ENCODE data around the gene SUPT3H. TPM values are rescaled to one million over a fixed set of nuclear protein-coding genes. Genes with fewer than 3 reads are reported as not detected.

SUPT3H gene
- polyA plus RNA-seq, 1 experiment = 8.7 TPM

GRCh38 chr6:45009576-45009975 lies 368.2 kb downstream of the SUPT3H start:
- no peak for DNase-seq (ENCODE audit: low read depth, low spot score)
- ChIA-PET CTCF (no interaction called here), POLR2A (no interaction called here)
- H3K27ac ChIP-seq (ENCODE audit: low read depth, low read length) = no peak overlapping the region
- no peaks in the 10 kb centered on the region for H3K9me3 ChIP-seq (ENCODE audit: control insufficient read depth, insufficient read depth, low read length)
- TF ChIP-seq, protein P1, sequence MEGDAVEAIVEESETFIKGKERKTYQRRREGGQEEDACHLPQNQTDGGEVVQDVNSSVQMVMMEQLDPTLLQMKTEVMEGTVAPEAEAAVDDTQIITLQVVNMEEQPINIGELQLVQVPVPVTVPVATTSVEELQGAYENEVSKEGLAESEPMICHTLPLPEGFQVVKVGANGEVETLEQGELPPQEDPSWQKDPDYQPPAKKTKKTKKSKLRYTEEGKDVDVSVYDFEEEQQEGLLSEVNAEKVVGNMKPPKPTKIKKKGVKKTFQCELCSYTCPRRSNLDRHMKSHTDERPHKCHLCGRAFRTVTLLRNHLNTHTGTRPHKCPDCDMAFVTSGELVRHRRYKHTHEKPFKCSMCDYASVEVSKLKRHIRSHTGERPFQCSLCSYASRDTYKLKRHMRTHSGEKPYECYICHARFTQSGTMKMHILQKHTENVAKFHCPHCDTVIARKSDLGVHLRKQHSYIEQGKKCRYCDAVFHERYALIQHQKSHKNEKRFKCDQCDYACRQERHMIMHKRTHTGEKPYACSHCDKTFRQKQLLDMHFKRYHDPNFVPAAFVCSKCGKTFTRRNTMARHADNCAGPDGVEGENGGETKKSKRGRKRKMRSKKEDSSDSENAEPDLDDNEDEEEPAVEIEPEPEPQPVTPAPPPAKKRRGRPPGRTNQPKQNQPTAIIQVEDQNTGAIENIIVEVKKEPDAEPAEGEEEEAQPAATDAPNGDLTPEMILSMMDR (IDR thresholded peaks at IDR 0.05; ENCODE audit: low read depth, low read length) = no peak
- H3K4me3 ChIP-seq (ENCODE audit: low read depth, low read length) = no peak overlapping the region
- H3K27me3 ChIP-seq (ENCODE audit: control insufficient read depth, insufficient read depth, low read length) = no peaks in the 10 kb centered on the region

GRCh38 chr6:45006893-45007292 lies 370.8 kb downstream of the SUPT3H start:
- ChIA-PET POLR2A (no interaction called here), CTCF (no interaction called here)
- H3K4me3 ChIP-seq (ENCODE audit: low read depth, low read length) = no peak overlapping the region
- no peak overlapping the region for H3K27ac ChIP-seq (ENCODE audit: low read depth, low read length)
- DNase-seq (ENCODE audit: low read depth, low spot score) = no peak
- H3K9me3 ChIP-seq (ENCODE audit: control insufficient read depth, insufficient read depth, low read length) = no peaks in the 10 kb centered on the region
- no peaks in the 10 kb centered on the region for H3K27me3 ChIP-seq (ENCODE audit: control insufficient read depth, insufficient read depth, low read length)
- TF ChIP-seq, protein P1 (IDR thresholded peaks at IDR 0.05; ENCODE audit: low read depth, low read length) = no peak

DNA sequence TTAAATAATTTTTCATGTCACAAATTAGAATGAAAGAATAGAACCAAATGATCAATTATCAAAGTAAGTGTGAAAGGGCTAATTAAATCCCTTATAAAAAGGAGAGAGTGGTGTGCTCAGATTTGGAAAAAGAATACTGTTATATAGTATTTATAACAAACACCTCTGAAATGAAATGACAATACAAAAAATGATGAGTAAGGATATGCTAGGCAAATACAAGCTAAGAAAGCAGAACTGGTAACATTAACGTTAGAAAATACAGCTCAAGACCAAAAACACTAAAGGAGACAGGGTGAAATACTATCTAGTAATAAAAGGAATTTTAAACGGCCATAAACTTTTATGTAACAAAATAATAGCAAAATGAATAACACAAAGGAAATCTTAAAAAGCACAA lies 373.8 kb downstream of the SUPT3H start:
- DNase-seq (ENCODE audit: low read depth, low spot score) = no peak
- ChIA-PET CTCF (no interaction called here), POLR2A (no interaction called here)
- Histone ChIP-seq H3K27ac (ENCODE audit: low read depth, low read length) (no peak overlapping the region), H3K27me3 (ENCODE audit: control insufficient read depth, insufficient read depth, low read length) (no peaks in the 10 kb centered on the region), H3K4me3 (ENCODE audit: low read depth, low read length) (no peak overlapping the region), H3K9me3 (ENCODE audit: control insufficient read depth, insufficient read depth, low read length) (no peaks in the 10 kb centered on the region)
- TF ChIP-seq, protein P1 (IDR thresholded peaks at IDR 0.05; ENCODE audit: low read depth, low read length) = no peak

DNA sequence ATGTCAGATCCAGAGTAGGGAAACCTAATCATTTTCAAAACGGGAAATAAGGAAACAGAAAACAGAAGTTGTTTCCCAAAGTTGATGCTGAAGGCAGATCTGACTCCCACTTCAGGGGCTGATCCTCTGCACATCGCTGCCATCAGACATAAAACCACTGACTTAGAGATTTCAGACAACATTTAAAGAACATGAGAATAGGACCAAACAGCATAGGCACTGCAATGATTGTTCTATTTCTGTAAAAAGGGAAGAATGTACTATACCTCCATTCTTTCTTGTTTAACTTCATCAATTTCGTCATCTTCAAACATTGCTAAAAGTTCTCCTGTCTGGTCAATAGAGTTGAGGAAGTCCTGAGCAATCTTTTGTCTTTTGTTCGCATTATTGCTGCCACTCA lies 374.3 kb downstream of the SUPT3H start:
- H3K27me3 ChIP-seq (ENCODE audit: control insufficient read depth, insufficient read depth, low read length) = no peaks in the 10 kb centered on the region
- no peak overlapping the region for H3K27ac ChIP-seq (ENCODE audit: low read depth, low read length)
- TF ChIP-seq, protein P1 (IDR thresholded peaks at IDR 0.05; ENCODE audit: low read depth, low read length) = no peak
- no peaks in the 10 kb centered on the region for H3K9me3 ChIP-seq (ENCODE audit: control insufficient read depth, insufficient read depth, low read length)
- ChIA-PET CTCF (no interaction called here), POLR2A (no interaction called here)
- H3K4me3 ChIP-seq (ENCODE audit: low read depth, low read length) = no peak overlapping the region
- DNase-seq (ENCODE audit: low read depth, low spot score) = no peak

GRCh38 chr6:45002390-45003105 lies 375.2 kb downstream of the SUPT3H start:
- no peaks in the 10 kb centered on the region for H3K27me3 ChIP-seq (ENCODE audit: control insufficient read depth, insufficient read depth, low read length)
- CTCF ChIA-PET = no interaction called here
- H3K4me3 ChIP-seq (ENCODE audit: low read depth, low read length) = no peak overlapping the region
- no peak overlapping the region for H3K27ac ChIP-seq (ENCODE audit: low read depth, low read length)
- TF ChIP-seq, protein P1 (IDR thresholded peaks at IDR 0.05; ENCODE audit: low read depth, low read length) = no peak
- no peaks in the 10 kb centered on the region for H3K9me3 ChIP-seq (ENCODE audit: control insufficient read depth, insufficient read depth, low read length)
- POLR2A ChIA-PET = no interaction called here
- DNase-seq (ENCODE audit: low read depth, low spot score) = no peak

All from AG04450 (cell line).